H9 (cell line): ENCODE measurements around the gene KIRREL3. TPM values are rescaled to one million over a fixed set of nuclear protein-coding genes. Genes with fewer than 3 reads are reported as not detected.

Source experiments
- DNase-seq: peaks from one replicate; pipeline ENCODE4 v3.0.0-alpha.2; 2017
- H2AFZ ChIP-seq: one replicate; pipeline ENCODE4 v1.6.1; 2013; ENCODE audit warnings: mild to moderate bottlenecking, low read length, control low read depth, moderate library complexity
- H2AK5ac ChIP-seq: 2 replicates; pipeline ENCODE4 v1.6.1; 2013; ENCODE audit warnings: low read length, control low read depth, mixed read lengths; ENCODE audit not compliant: insufficient read length
- H2BK120ac ChIP-seq: one replicate; pipeline ENCODE4 v1.6.1; 2013; ENCODE audit warnings: low read depth, mild to moderate bottlenecking, low read length, control low read depth, inconsistent platforms; ENCODE audit not compliant: poor library complexity, severe bottlenecking
- H2BK12ac ChIP-seq: 2 replicates; pipeline ENCODE4 v1.6.1; 2013; ENCODE audit warnings: low read length, control low read depth, mixed read lengths, low read depth; ENCODE audit not compliant: insufficient read length
- H2BK15ac ChIP-seq: 2 replicates; pipeline ENCODE4 v1.6.1; 2013; ENCODE audit warnings: low read depth, low read length, control low read depth
- H2BK20ac ChIP-seq: one replicate; pipeline ENCODE4 v1.6.1; 2013; ENCODE audit warnings: low read depth, mild to moderate bottlenecking, low read length, control low read depth, inconsistent platforms; ENCODE audit not compliant: poor library complexity, severe bottlenecking
- H2BK5ac ChIP-seq: 2 replicates; pipeline ENCODE4 v1.6.1; 2013; ENCODE audit warnings: low read length, control low read depth, mixed read lengths; ENCODE audit not compliant: insufficient read length
- H3K14ac ChIP-seq: 2 replicates; pipeline ENCODE4 v1.6.1; 2013; ENCODE audit warnings: low read length, control low read depth; ENCODE audit not compliant: insufficient read depth
- H3K18ac ChIP-seq: 2 replicates; pipeline ENCODE4 v1.6.1; 2013; ENCODE audit warnings: low read depth, mild to moderate bottlenecking, mixed read lengths, low read length, control low read depth; ENCODE audit not compliant: insufficient read length
- H3K23ac ChIP-seq: 2 replicates; pipeline ENCODE4 v1.6.1; 2013; ENCODE audit warnings: low read length, control low read depth, mixed read lengths, low read depth; ENCODE audit not compliant: insufficient read length
- H3K23me2 ChIP-seq: 2 replicates; pipeline ENCODE4 v1.6.1; 2013; ENCODE audit warnings: low read depth, mild to moderate bottlenecking, mixed read lengths, low read length, control low read depth; ENCODE audit not compliant: insufficient read length, poor library complexity, severe bottlenecking
- H3K27ac ChIP-seq: 2 replicates; pipeline ENCODE4 v1.5.1; 2013; ENCODE audit warnings: low read length, control low read depth, mixed read lengths, low read depth; ENCODE audit not compliant: insufficient read length
- H3K27me3 ChIP-seq: 2 replicates; pipeline ENCODE4 v1.6.1; 2013; ENCODE audit warnings: low read length, control low read depth, inconsistent platforms; ENCODE audit not compliant: insufficient read depth
- H3K4ac ChIP-seq: 2 replicates; pipeline ENCODE4 v1.6.1; 2013; ENCODE audit warnings: low read depth, mild to moderate bottlenecking, control low read depth, inconsistent platforms, low read length, moderate library complexity
- H3K4me1 ChIP-seq: 2 replicates; pipeline ENCODE4 v1.6.1; 2013; ENCODE audit warnings: low read length, control low read depth, inconsistent platforms; ENCODE audit not compliant: insufficient read depth
- H3K4me2 ChIP-seq: 2 replicates; pipeline ENCODE4 v1.6.1; 2013; ENCODE audit warnings: low read length, control low read depth, mixed read lengths; ENCODE audit not compliant: insufficient read length, insufficient read depth
- H3K56ac ChIP-seq: 2 replicates; pipeline ENCODE4 v1.6.1; 2013; ENCODE audit warnings: low read depth, mild to moderate bottlenecking, mixed read lengths, low read length, control low read depth; ENCODE audit not compliant: insufficient read length
- H3K79me1 ChIP-seq: 2 replicates; pipeline ENCODE4 v1.6.1; 2013; ENCODE audit warnings: low read depth, mild to moderate bottlenecking, moderate library complexity, low read length, control low read depth, inconsistent platforms; ENCODE audit not compliant: insufficient read depth, poor library complexity, severe bottlenecking
- H3K79me2 ChIP-seq: 2 replicates; pipeline ENCODE4 v1.6.1; 2013; ENCODE audit warnings: low read length, control low read depth, inconsistent platforms; ENCODE audit not compliant: insufficient read depth
- H3K9ac ChIP-seq: 2 replicates; pipeline ENCODE4 v1.6.1; 2013; ENCODE audit warnings: low read length, control low read depth, mixed read lengths; ENCODE audit not compliant: insufficient read length; ENCODE audit errors: extremely low read depth
- H3K9me3 ChIP-seq: one replicate; pipeline ENCODE4 v1.6.1; 2013; ENCODE audit warnings: low read depth, low read length, inconsistent platforms; ENCODE audit not compliant: control insufficient read depth
- H3T11ph ChIP-seq: one replicate; pipeline ENCODE4 v1.6.1; 2013; ENCODE audit warnings: mild to moderate bottlenecking, low read length, control low read depth, inconsistent platforms
- H4K20me1 ChIP-seq: one replicate; pipeline ENCODE4 v1.6.1; 2013; ENCODE audit not compliant: control insufficient read depth, insufficient read length, insufficient read depth
- H4K5ac ChIP-seq: 2 replicates; pipeline ENCODE4 v1.6.1; 2013; ENCODE audit warnings: low read depth, mild to moderate bottlenecking, mixed read lengths, low read length, control low read depth; ENCODE audit not compliant: insufficient read length
- H4K8ac ChIP-seq: replicated peaks from 2 replicates; pipeline ENCODE4 v1.6.1; 2013; ENCODE audit warnings: low read length, control low read depth, mixed read lengths, low read depth; ENCODE audit not compliant: insufficient read length
- H4K91ac ChIP-seq: 2 replicates; pipeline ENCODE4 v1.6.1; 2013; ENCODE audit warnings: low read depth, mild to moderate bottlenecking, moderate library complexity, mixed read lengths, low read length, control low read depth; ENCODE audit not compliant: insufficient read length
- H3K27ac Mint-ChIP-seq, 3 experiments: 2 replicates in 2 of 3; 3 replicates in 1 of 3; pipeline ENCODE4 v1.8.0; 2020 to 2021; ENCODE audit warnings: mixed read lengths in 3 of 3, mild to moderate bottlenecking in 1 of 3, moderate library complexity in 1 of 3
- H3K27me3 Mint-ChIP-seq: 2 replicates; pipeline ENCODE4 v1.8.0; 2021; ENCODE audit warnings: low read depth, mild to moderate bottlenecking, moderate library complexity, mixed read lengths
- H3K36me3 Mint-ChIP-seq, 3 experiments: 2 replicates in 2 of 3; 3 replicates in 1 of 3; pipeline ENCODE4 v1.8.0; 2020 to 2021; ENCODE audit warnings: low read depth in 3 of 3, mixed read lengths in 3 of 3; ENCODE audit not compliant: insufficient read depth in 1 of 3
- H3K4me1 Mint-ChIP-seq, 2 experiments: 2 replicates each; pipeline ENCODE4 v1.8.0; 2020; ENCODE audit warnings: mixed read lengths in 2 of 2
- H3K4me3 Mint-ChIP-seq, 2 experiments: 2 replicates in 1 of 2; 3 replicates in 1 of 2; pipeline ENCODE4 v1.8.0; 2020 to 2021; ENCODE audit warnings: mild to moderate bottlenecking in 2 of 2, mixed read lengths in 2 of 2, moderate library complexity in 1 of 2
- H3K9me3 Mint-ChIP-seq, 2 experiments: 2 replicates in 1 of 2; 3 replicates in 1 of 2; pipeline ENCODE4 v1.8.0; 2020; ENCODE audit warnings: mild to moderate bottlenecking in 2 of 2, mixed read lengths in 2 of 2, moderate library complexity in 1 of 2
- CTCF ChIP-seq: fragments of 200-600 bp; sonication (generic); conservative IDR thresholded peaks from 3 replicates; pipeline ENCODE4 v1.8.0; 2021; ENCODE audit warnings: antibody characterized with exemption, mild to moderate bottlenecking
- WGBS: extraction: QIAGEN DNeasy Blood & Tissue Kit; methylation state at CpG from one replicate; pipeline ENCODE4 v1.1.7; 2013; ENCODE audit warnings: missing lambda C conversion rate, low lambda C conversion rate, mixed read lengths; ENCODE audit not compliant: insufficient read length; ENCODE audit errors: extremely low coverage; 5-methylcytosine and 5-hydroxymethylcytosine counted together
- total RNA-seq: library from RNA; stranded (reverse); gene quantifications from 2 replicates; pipeline ENCODE4 v1.2.1, GENCODE V29; 2021

Gene KIRREL3
- total RNA-seq, 1 experiment from 2014 or later = 0.17 TPM

- no peaks in the 10 kb centered on the region for H3K27me3 ChIP-seq
- Mint-ChIP-seq H3K27me3 (peaks cover 3% of the 10 kb centered on the region), H3K4me1 (peaks cover 5 to 9% of the 10 kb centered on the region in 2 experiments), H3K27ac (peak overlapping the region in 2 of 3 experiments; percentile 2 to 58; a peak in 4 of 7 replicates), H3K4me3 (no peak overlapping the region), H3K9me3 (no peaks in the 10 kb centered on the region), H3K36me3 (no peaks in the 10 kb centered on the region; a peak in 1 of 7 replicates)
- H3K79me2 ChIP-seq = no peaks in the 10 kb centered on the region
- no peak overlapping the region for H4K8ac ChIP-seq
- H4K91ac ChIP-seq = no peak overlapping the region
- H3K79me1 ChIP-seq = no peaks in the 10 kb centered on the region
- H3K4me2 ChIP-seq = no peak overlapping the region
- no peaks in the 10 kb centered on the region; the same call in 1 of the 2 replicates for H3K4me1 ChIP-seq
- H2BK12ac ChIP-seq = no peak overlapping the region
- H4K5ac ChIP-seq = no peak overlapping the region
- no peak overlapping the region for H3K9ac ChIP-seq
- no peak overlapping the region for H2AK5ac ChIP-seq
- no peak overlapping the region for H3K18ac ChIP-seq
- H3K27ac ChIP-seq = no peak overlapping the region
- H2BK15ac ChIP-seq = no peak overlapping the region
- no CpG with 5 or more reads among the region's 30 CpGs for WGBS
- H3K23me2 ChIP-seq = no peaks in the 10 kb centered on the region
- no peak overlapping the region for H2BK120ac ChIP-seq
- DNase-seq = no peak
- no peak overlapping the region for H3K4ac ChIP-seq
- no peak overlapping the region for H2BK5ac ChIP-seq
- H3T11ph ChIP-seq = no peak overlapping the region
- no peak overlapping the region for H3K23ac ChIP-seq
- H3K14ac ChIP-seq = no peak overlapping the region
- no peak overlapping the region for H2AFZ ChIP-seq
- no peaks in the 10 kb centered on the region for H3K9me3 ChIP-seq
- no peak overlapping the region for H2BK20ac ChIP-seq
- no peaks in the 10 kb centered on the region for H4K20me1 ChIP-seq
- no peak overlapping the region for H3K56ac ChIP-seq
- no peak for TF ChIP-seq CTCF
Measured at GRCh38 chr11:126424471-126425039, 576.0 kb downstream of the KIRREL3 start.
